Cardiac muscle cell (in vitro differentiated cells and primary cell): Measurements from ENCODE around the gene EVI5L. TPM values are rescaled to one million over a fixed set of nuclear protein-coding genes. Genes with fewer than 3 reads are reported as not detected.
"Not testable (repeated sequence)": the region's sequence is repeated elsewhere in the genome, so short reads cannot be mapped to it uniquely, and the experiment has no call there.

ENCODE experiments used
- DNase-seq, 2 donors: peaks; one replicate each; pipeline versions ENCODE4 v3.0.0 to v3.0.0-alpha.2; 2010 to 2017; ENCODE audit warnings: low read depth in 1 of 2, low spot score in 1 of 2
- H3K27ac ChIP-seq: fragments of 200-600 bp; sonication (generic); 2 replicates; pipeline ENCODE4 v1.5.1; 2016
- H3K27me3 ChIP-seq: fragments of 200-600 bp; sonication (generic); 2 replicates; pipeline ENCODE4 v1.6.0; 2016; ENCODE audit warnings: control low read depth
- H3K36me3 ChIP-seq: fragments of 200-600 bp; sonication (generic); 2 replicates; pipeline ENCODE4 v1.5.1; 2016; ENCODE audit warnings: control low read depth
- H3K4me1 ChIP-seq: fragments of 200-600 bp; sonication (generic); 2 replicates; pipeline ENCODE4 v1.8.1; 2017; ENCODE audit warnings: low read depth, mild to moderate bottlenecking, mixed run types
- H3K4me3 ChIP-seq: fragments of 200-600 bp; sonication (generic); 2 replicates; pipeline ENCODE4 v1.5.1; 2016; ENCODE audit warnings: mild to moderate bottlenecking
- H3K9me3 ChIP-seq: fragments of 200-600 bp; sonication (generic); 2 replicates; pipeline ENCODE4 v1.5.1; 2017; ENCODE audit warnings: low read depth, mild to moderate bottlenecking, control low read depth
- polyA plus RNA-seq: library from polyadenylated mRNA; unstranded; fragments of >200 nt; fragmentation: Nextera tagmentation; extraction: Ambion mirVana; gene quantifications from 2 replicates; pipeline ENCODE4 v1.2.1, GENCODE V29; 2016
- total RNA-seq: library from RNA; depleted of rRNA; stranded (reverse); fragments of >200 nt; gene quantifications from 2 replicates; pipeline ENCODE4 v1.2.3, GENCODE V29; 2016
- TF ChIP-seq, protein P1 (sequence below): IDR thresholded peaks from 2 replicates; pipeline ENCODE4 v1.5.1; 2012; ENCODE audit warnings: low read depth, mild to moderate bottlenecking, low read length

EVI5L gene
- total and polyA plus RNA-seq, 2 experiments from 2014 or later: 29.1 to 41.9 TPM

DNA sequence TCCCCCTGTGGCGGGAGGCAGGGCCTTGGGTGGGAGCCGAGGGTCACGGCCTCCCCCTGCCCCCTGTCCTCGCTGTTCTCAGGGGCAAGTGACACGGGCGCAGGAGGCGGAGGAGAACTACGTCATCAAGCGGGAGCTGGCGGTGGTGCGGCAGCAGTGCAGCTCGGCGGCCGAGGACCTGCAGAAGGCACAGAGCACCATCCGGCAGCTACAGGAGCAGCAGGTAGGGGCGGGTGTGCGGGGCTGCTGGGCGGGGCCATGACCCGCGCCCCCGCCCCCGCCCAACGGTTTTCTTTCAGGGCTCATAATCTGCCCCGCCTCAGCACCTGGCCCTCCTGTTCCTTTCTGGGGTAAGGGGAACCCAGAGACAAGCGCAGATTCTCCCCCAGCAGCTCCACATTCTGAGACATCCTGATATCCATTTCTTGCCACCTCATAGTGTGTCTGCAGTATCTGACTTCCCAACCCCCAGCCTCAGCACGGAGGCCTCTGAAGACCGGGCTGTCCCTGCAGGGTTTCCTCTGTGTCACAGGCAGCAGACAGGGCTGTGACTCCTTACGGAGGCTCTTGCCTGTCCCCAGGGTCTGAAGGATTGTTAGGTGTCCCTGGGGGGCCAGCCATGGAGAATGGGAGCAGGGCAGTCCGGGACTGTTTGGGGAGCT, 28.2 kb downstream of the EVI5L start:
- Histone ChIP-seq H3K4me3 (no peak overlapping the region), H3K4me1 (peaks cover 21% of the 10 kb centered on the region), H3K27me3 (peaks cover 34% of the 10 kb centered on the region), H3K27ac (no peak overlapping the region), H3K9me3 (no peaks in the 10 kb centered on the region), H3K36me3 (no peaks in the 10 kb centered on the region)
- peak in 1 of 2 donors; percentile 63 for DNase-seq
- TF ChIP-seq, protein P1, sequence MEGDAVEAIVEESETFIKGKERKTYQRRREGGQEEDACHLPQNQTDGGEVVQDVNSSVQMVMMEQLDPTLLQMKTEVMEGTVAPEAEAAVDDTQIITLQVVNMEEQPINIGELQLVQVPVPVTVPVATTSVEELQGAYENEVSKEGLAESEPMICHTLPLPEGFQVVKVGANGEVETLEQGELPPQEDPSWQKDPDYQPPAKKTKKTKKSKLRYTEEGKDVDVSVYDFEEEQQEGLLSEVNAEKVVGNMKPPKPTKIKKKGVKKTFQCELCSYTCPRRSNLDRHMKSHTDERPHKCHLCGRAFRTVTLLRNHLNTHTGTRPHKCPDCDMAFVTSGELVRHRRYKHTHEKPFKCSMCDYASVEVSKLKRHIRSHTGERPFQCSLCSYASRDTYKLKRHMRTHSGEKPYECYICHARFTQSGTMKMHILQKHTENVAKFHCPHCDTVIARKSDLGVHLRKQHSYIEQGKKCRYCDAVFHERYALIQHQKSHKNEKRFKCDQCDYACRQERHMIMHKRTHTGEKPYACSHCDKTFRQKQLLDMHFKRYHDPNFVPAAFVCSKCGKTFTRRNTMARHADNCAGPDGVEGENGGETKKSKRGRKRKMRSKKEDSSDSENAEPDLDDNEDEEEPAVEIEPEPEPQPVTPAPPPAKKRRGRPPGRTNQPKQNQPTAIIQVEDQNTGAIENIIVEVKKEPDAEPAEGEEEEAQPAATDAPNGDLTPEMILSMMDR: no peak

DNA sequence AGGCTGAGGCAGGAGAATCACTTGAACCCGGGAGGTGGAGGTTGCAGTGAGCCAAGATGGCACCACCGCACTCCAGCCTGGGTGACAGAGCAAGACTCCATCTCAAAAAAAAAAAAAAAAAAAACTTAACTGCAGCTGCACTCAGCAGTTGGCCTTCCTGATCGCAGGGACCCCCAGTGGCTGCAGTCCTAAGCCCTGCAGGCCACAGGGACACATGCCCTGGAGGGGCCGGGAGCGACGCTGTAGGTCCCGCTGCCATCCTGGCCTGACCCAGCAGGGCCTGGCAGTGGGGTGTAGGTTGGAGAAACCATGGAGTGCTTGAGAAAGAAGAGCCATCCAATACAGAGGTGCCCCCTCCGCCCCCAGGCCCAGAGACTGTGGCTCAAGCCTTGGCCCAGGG, 29.1 kb downstream of the EVI5L start:
- not testable (repeated sequence) for H3K27ac ChIP-seq, DNase-seq, H3K9me3 ChIP-seq, H3K36me3 ChIP-seq, H3K4me3 ChIP-seq
- H3K27me3 ChIP-seq: peaks cover 43% of the 10 kb centered on the region
- peaks cover 18% of the 10 kb centered on the region for H3K4me1 ChIP-seq

DNA sequence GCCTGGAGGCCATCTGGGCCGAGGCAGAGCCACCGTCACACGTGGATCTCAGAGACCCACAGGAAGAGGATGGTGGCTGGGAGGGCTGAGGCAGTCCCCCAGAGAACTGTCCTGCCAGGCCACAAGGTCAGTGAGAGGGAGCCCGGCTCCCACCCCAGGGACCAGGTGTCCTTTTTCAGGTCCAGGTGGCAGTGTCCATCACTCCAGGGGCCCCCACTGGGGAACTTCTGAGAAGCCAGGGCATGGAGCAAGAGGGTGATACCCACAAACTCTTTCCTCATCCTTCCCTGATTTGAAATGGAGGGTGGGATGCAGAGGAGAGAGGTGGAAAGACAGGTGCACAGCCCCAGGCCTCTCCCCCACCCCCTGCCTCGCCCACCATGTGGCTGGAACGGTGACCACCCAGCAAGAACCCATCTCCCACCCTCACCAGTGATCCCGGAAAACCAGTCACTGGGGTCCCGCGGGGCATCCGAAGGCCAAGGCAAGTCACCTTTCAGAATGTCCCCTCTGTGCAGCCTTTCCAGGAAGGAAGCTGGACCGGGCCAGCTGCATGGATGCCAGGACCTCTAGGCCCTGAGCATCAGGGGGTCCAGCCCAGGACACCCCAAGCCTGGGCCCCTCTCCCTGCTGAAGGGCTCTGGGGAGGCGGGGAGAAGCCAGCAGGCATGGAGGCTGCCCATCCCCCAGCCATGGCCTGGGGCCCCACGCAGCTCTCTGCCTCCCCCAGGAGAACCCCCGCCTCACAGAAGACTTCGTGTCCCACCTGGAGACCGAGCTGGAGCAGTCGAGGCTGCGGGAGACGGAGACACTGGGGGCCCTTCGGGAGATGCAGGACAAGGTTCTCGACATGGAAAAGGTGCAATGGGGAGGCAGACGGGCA, 30.1 kb downstream of the EVI5L start:
- TF ChIP-seq, protein P1: no peak
- Histone ChIP-seq H3K9me3 (no peaks in the 10 kb centered on the region), H3K36me3 (no peaks in the 10 kb centered on the region), H3K4me1 (peaks cover 18% of the 10 kb centered on the region), H3K4me3 (no peak overlapping the region), H3K27ac (no peak overlapping the region), H3K27me3 (peaks cover 53% of the 10 kb centered on the region)
- DNase-seq: no peak

DNA sequence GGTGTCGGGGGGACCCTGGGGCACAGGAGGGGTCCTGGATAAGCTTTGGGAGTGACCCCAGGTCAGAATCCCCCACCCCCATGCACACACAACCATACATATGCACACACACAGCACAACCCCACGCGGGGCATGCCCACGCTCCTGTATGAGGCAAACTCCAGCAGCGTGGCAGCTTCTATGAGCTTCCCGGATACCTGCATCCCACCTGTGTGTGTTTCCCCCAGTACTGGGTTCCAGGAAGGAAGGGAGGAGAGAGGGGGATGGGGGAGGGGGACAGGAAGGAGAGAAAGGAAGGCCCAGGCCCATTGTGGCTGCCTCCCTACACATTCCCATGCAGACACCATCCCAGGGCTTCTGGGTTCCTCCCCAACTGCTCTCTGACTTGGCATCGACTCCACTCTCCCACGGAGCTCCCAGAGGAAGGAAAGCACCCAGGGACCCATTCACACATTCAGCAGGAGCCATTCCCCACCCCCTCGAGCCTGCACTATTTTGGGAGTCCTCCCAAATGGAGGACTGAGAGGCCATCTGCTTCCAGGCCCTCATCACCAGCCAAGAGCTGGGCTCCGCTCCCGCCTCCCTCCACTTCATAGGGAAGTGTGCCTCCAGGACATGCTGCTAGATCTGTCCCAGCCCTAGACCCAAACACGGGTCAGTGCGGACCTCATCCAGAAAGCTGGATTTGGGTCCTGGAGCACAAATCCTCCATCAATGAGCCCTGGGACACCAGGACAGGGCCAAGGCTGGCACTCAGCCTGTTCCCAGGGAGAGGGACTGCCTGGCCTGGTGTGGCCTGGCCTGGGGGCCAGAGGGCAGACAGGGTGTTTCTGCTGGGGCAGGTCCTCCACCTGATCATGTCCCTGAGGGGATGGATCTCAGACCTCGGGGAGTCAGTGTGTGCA, 30.9 kb downstream of the EVI5L start:
- peaks cover 60% of the 10 kb centered on the region for H3K27me3 ChIP-seq
- peaks cover 18% of the 10 kb centered on the region for H3K4me1 ChIP-seq
- H3K36me3 ChIP-seq: no peaks in the 10 kb centered on the region
- no peak overlapping the region for H3K4me3 ChIP-seq
- H3K27ac ChIP-seq: no peak overlapping the region
- no peak for DNase-seq
- TF ChIP-seq, protein P1: no peak
- H3K9me3 ChIP-seq: no peaks in the 10 kb centered on the region

DNA sequence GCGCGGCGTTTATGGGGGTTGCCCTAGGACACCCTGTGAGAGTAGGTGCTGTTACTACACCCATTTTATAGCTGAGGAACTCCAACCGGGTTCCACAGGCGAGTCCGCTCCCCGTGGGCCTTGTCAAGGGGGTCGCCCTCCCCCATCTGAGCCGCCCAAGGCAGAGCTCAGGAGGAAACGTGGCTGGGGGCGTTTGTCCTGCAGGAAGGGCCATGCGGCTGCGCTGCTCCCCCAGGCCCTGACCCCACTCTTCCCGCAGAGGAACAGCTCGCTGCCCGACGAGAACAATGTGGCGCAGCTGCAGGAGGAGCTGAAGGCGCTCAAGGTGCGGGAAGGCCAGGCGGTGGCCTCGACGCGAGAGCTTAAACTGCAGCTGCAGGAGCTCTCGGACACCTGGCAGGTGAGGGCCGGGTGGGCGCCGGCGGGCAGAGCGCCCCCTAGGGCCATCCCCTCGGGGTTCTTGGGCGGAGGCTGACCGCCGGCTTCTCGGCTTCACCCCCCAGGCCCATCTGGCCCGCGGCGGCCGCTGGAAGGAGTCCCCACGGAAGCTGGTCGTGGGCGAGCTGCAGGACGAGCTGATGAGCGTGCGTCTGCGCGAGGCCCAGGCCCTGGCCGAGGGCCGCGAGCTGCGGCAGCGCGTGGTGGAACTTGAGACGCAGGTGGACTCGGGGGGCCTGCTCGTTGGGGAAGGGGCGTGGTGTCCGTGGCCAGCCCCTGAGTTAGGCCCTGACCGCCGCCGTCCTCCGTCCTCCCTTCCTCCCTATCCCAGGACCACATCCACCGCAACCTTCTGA, 31.8 kb downstream of the EVI5L start:
- Histone ChIP-seq H3K27me3 (peaks cover 68% of the 10 kb centered on the region), H3K36me3 (no peaks in the 10 kb centered on the region), H3K27ac (no peak overlapping the region), H3K9me3 (no peaks in the 10 kb centered on the region), H3K4me3 (peak overlapping the region; percentile 15), H3K4me1 (peaks cover 16% of the 10 kb centered on the region)
- TF ChIP-seq, protein P1: no peak
- no peak for DNase-seq
